HK-2 (cell line): ENCODE data around the gene SNPH.
"Not testable (repeated sequence)": the region's sequence is repeated elsewhere in the genome, so short reads cannot be mapped to it uniquely, and the experiment has no call there.

Experiments used
- DNase-seq: peaks from one replicate; pipeline ENCODE4 v3.0.0-alpha.2; 2018; ENCODE audit not compliant: unreplicated experiment

The SNPH gene, protein sequence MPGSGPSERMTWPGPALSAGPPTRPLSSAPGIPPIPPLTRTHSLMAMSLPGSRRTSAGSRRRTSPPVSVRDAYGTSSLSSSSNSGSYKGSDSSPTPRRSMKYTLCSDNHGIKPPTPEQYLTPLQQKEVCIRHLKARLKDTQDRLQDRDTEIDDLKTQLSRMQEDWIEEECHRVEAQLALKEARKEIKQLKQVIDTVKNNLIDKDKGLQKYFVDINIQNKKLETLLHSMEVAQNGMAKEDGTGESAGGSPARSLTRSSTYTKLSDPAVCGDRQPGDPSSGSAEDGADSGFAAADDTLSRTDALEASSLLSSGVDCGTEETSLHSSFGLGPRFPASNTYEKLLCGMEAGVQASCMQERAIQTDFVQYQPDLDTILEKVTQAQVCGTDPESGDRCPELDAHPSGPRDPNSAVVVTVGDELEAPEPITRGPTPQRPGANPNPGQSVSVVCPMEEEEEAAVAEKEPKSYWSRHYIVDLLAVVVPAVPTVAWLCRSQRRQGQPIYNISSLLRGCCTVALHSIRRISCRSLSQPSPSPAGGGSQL

GRCh38 chr20:1266167-1266973 is at the start of gene SNPH:
Gene SNPH, plus strand, starts transcription at chr20:1266294. Its CDS starts 29,946 bp downstream, at chr20:1296240.
- DNase-seq = peak; percentile 75

DNA sequence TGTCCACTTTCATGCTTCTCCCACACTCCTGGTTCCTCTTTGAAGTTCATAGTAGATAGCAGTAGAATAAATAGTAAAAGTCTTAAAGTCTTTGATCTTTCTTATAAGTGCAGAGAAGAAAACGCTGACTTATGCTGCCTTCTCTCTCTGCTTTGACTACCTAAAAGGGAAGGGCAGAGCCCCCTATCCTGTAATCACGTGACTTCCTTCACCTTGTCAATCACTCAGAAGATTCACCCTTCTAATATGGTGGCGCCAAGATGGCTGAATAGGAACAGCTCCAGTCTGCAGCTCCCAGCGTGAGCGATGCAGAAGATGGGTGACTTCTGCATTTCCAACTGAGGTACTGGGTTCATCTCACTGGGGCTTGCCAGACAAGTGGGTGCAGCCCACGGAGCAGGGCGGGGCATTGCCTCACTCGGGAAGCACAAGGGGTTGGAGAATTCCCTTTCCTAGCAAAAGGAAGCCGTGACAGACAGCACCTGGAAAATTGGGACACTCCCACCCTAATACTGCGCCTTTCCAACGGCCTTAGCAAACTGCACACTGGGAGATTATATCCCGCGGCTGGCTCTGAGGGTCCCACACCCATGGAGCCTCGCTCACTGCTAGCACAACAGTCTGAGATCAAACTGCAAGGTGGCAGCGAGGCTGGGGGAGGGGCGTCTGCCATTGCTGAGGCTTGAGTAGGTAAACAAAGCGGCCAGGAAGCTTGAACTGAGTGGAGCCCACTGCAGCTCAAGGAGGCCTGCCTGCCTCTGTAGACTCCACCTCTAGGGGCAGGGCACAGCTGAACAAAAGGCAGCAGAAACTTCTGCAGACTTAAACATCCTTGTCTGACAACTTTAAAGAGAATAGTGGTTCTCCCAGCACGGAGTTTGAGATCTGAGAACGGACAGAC is 49.3 kb upstream of the SNPH start:
- DNase-seq = not testable (repeated sequence)

GRCh38 chr20:1222750-1223149 is 43.3 kb upstream of the SNPH start:
- not testable (repeated sequence) for DNase-seq

DNA sequence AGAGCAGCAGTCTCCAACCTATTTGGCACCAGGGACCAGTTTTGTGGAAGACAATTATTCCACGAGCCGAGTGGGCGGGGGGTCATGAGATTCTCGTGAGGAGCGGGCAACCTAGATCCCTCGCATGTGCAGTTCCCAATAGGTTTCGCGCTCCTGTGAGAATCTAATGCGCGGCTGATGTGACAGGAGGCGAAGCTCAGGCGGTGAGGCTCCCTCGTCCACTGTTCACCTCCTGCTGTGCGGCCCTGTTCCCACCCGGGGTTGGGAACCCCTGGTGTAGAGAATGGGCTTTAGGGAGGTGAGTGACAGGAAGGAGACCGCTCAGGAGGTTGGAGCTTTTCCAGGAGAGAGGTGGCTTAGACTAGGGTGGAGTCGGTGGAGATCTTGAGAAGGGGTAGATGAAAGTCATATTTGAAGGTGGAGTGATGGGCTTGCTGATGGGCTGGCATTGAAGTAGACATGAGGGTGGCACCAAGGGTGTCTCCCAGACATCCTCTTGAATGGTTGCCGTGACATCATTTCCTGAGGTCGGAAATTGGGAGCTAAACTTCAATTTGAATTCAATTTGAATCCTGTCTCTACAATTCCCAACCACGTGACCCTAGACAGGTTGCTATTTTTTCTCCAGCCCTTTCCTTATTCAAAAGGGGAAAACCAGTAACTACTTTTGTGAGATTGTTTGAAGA is 41.7 kb upstream of the SNPH start:
- no peak for DNase-seq

GRCh38 chr20:1225263-1225782 is 40.8 kb upstream of the SNPH start:
- DNase-seq = no peak

GRCh38 chr20:1225783-1226654 is 40.1 kb upstream of the SNPH start, which contains the start of gene RAD21L1:
Gene RAD21L1, plus strand, starts transcription at chr20:1226044. Its CDS starts 2,410 bp downstream, at chr20:1228454.
- peak; percentile 99 for DNase-seq

DNA sequence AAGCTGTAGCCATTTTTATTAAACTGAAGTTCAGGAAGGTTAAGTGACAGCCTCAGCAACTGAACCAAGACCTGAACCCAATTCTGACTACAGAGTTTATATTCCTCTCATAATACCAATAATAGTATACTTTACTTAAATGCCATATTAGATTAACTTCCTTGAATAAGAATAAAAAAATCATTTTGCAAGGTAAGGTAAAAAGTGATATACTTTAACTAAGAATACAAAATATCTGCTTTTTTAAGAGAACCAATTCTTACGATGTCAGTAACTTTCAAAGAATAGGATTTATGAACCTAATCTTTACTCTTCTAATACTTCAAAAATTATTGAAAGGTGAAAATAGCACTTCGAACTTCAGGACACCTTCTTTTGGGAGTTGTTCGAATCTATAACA is 36.6 kb upstream of the SNPH start:
- no peak for DNase-seq

- DNase-seq = no peak
These were observed 33.6 kb upstream of the SNPH start for GRCh38 chr20:1232286-1233111.

- no peak for DNase-seq
These were observed 25.5 kb upstream of the SNPH start for GRCh38 chr20:1240549-1240948.

DNA sequence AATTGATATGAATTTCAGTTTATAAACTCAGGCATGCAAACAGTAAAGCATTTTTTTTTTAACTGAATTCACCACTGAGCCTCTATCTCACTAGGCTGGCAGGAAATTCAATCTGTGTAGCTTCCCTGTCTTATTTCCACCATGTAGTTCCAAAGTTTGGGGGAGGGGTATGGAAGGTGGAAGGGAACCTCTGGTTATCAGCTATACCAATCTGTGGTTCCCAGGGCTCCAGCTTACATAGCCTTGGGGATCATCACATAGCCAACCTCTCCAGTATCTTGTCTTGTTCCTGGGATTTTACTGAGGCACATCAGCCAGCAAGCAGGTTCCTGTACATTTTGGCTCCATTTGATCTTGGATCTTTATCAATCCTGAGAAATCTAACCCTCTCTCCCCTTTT is 24.6 kb upstream of the SNPH start:
- DNase-seq = no peak

DNA sequence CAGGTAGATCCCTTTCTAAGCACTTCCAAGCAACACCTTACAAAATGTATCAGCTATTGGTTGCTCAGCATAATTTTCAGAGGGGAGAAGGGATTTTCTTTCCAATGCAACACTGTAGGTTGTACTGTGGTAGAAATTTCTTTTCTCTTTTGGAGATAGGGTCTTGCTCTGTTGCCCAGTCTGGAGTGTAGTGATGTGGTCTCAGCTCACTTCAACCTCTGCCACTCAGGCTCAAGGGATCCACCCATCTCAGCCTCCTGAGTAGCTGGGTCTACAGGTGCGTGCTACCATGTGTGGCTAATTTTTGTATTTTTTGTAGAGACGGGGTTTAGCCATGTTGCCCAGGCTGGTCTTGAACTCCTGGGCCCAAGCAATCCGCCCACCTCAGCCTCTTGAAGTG is 24.0 kb upstream of the SNPH start:
- no peak for DNase-seq

DNA sequence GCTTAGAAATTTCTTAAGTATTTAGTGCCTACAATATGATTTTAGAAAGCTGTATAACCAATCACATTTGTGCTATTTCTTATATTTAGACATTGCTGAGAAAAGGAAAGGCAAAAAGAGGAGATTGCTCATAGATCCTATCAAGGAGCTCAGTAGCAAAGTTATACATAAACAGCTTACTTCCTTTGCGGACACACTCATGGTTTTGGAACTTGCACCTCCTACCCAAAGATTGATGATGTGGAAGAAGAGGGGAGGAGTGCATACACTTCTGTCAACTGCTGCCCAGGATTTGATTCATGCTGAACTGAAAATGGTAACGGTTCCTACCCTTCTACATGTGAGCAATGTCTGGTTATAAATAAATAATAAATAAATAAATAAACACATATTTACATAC is 23.6 kb upstream of the SNPH start:
- peak; percentile 38 for DNase-seq

DNA sequence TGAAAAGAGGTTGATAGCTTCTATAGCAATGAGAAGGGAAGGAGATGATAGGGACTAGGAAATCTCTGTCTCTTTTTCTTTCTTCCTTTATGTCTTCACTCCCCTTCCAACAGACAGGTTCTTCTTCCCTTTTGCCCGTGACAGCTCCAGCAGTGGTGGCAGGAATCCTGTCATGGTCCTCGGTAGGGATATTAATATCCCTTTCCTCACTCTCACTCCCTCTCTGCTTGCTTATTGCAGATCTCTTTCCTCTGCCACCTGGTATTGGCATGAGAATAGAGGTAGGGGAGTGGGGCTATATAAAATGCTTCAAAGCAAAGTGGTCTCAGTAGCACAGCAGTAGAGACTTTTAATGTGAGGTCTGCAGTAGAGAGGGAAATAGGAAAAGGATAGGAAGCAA is 20.5 kb upstream of the SNPH start:
- DNase-seq = no peak

- no peak for DNase-seq
These were observed 18.4 kb upstream of the SNPH start for GRCh38 chr20:1247689-1248088.

- not testable (repeated sequence) for DNase-seq
These were observed 15.8 kb upstream of the SNPH start for GRCh38 chr20:1250282-1250681.

DNA sequence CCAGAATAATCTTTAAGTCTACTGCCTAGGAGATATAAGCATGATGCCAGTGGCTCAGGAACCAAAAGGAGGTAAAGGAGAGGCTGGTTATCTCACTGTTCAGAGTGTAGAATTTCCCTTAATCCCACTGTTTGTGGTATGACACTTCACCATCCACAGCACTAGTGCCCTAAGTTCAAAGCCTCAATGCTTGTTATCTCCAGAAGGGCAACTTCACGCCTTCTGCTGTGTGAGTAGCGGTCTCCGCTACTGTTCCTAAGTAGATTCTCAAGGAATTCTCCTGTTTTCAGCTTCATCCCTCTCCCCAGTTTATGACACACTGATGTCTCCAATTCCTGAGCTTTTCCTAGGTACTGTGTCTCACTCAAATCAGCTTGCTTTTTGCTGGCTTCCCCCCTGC is 13.7 kb upstream of the SNPH start:
- no peak for DNase-seq

DNA sequence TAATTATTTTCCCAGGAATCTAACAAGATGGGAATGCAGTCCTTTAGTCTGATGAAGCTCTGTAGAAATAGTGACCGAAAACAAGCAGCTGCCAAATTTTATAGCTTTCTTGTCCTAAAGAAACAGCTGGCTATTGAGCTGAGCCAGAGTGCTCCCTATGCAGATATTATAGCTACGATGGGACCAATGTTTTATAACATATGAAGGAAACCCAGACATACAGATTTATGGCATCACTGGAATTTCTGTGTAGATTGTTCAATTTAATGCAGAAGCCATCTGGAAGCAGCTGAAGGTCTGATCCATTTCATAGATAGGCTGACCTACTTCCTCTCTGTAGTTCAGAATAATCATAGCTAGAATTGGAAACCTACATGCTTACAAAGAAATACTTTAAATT is 11.8 kb upstream of the SNPH start:
- no peak for DNase-seq

GRCh38 chr20:1255675-1256074 is 10.4 kb upstream of the SNPH start:
- no peak for DNase-seq

- no peak for DNase-seq
These were observed 2.2 kb upstream of the SNPH start for GRCh38 chr20:1263853-1264252.
